K562 (cell line): ENCODE data around the gene RRBP1. TPM values are rescaled to one million over a fixed set of nuclear protein-coding genes. Genes with fewer than 3 reads are reported as not detected.

Experiments used
- ATAC-seq: fragments of 200-7000 bp; cut with Tn5 transposase; 3 replicates; pipeline ENCODE4 v1.9.1; 2020; ENCODE audit warnings: moderate library complexity
- BruUV-seq: library from RNA; stranded (reverse); fragments of 400-500 nt; replicated peaks from 2 replicates; lab custom pipeline; 2021; lab: Mats Ljungman, UMichigan
- CTCF ChIA-PET: fragments of 300-600 bp; formaldehyde crosslinking; extraction: SDS; loops from one replicate; lab custom pipeline; 2021; ENCODE audit warnings: low intra/inter-chr PET ratio; lab: Yijun Ruan, JAX
- POLR2A ChIA-PET: fragments of 300-600, 350-650 bp; sonication (Branson Sonifier 250); formaldehyde crosslinking; extraction: SDS; loops from one replicate; lab custom pipeline; 2021; ENCODE audit warnings: antibody characterized with exemption, inconsistent platforms; lab: Yijun Ruan, JAX
- DNase-seq, 4 experiments: peaks; one replicate each; pipeline versions ENCODE4 v3.0.0 to v3.0.0-alpha.2; 2011 to 2018; ENCODE audit warnings: low spot score in 3 of 4, mixed read lengths in 3 of 4; ENCODE audit errors: extremely low read depth in 1 of 4
- FAIRE-seq: peaks from 2 replicates; lab custom pipeline; 2011; peaks lifted over from hg19 to GRCh38; lab: Jason Lieb, UNC
- H2AFZ ChIP-seq: 2 replicates; pipeline ENCODE4 v1.6.0; 2011; ENCODE audit warnings: low read depth, low read length, control low read depth, inconsistent platforms
- H3K27ac ChIP-seq: fragments of 200-600 bp; 3 replicates; pipeline ENCODE4 v1.8.0; 2011; ENCODE audit warnings: low read depth, mild to moderate bottlenecking, control low read depth, inconsistent platforms, low read length, moderate library complexity, mixed read lengths; ENCODE audit errors: extremely low read depth
- H3K27me3 ChIP-seq, 2 experiments: fragments of 300-600 bp in 1 of 2; 2 replicates in 1 of 2; 3 replicates in 1 of 2; pipeline versions ENCODE4 v1.6.0 to v1.8.0; 2011; ENCODE audit warnings: inconsistent platforms in 2 of 2, low read length in 2 of 2, mild to moderate bottlenecking in 1 of 2, mixed read lengths in 1 of 2, moderate library complexity in 1 of 2; ENCODE audit not compliant: control insufficient read depth in 2 of 2, insufficient read depth in 2 of 2
- H3K36me3 ChIP-seq: fragments of 300-600 bp; 3 replicates; pipeline ENCODE4 v1.8.0; 2011; ENCODE audit warnings: mild to moderate bottlenecking, low read length, inconsistent platforms; ENCODE audit not compliant: control insufficient read depth, insufficient read depth
- H3K4me1 ChIP-seq, 2 experiments: fragments of 200-600 bp in 1 of 2; replicated peaks in 1 of 2; 2 replicates in 1 of 2; 3 replicates in 1 of 2; pipeline versions ENCODE4 v1.5.1 to v1.8.0; 2011; ENCODE audit warnings: inconsistent platforms in 2 of 2, low read length in 2 of 2, mild to moderate bottlenecking in 1 of 2, mixed read lengths in 1 of 2, moderate library complexity in 1 of 2; ENCODE audit not compliant: control insufficient read depth in 2 of 2, insufficient read depth in 2 of 2
- H3K4me2 ChIP-seq: 2 replicates; pipeline ENCODE4 v1.6.1; 2011; ENCODE audit warnings: low read length, control low read depth, inconsistent platforms, mixed read lengths; ENCODE audit not compliant: insufficient read depth
- H3K4me3 ChIP-seq: fragments of 200-600 bp; sonication (generic), shearing (Covaris generic); 2 replicates; pipeline ENCODE4 v1.5.1; 2016; ENCODE audit warnings: control low read depth, inconsistent platforms
- H3K79me2 ChIP-seq: fragments of 200-600 bp; 3 replicates; pipeline ENCODE4 v1.8.0; 2011; ENCODE audit warnings: low read length, inconsistent platforms; ENCODE audit not compliant: control insufficient read depth, insufficient read depth
- H3K9ac ChIP-seq, 2 experiments: 2 replicates each; pipeline versions ENCODE4 v1.6.0 to v1.6.1; 2011; ENCODE audit warnings: low read depth in 2 of 2, low read length in 2 of 2, control low read depth in 1 of 2, inconsistent platforms in 1 of 2, mild to moderate bottlenecking in 1 of 2, mixed read lengths in 1 of 2; ENCODE audit not compliant: insufficient read depth in 1 of 2
- H3K9me1 ChIP-seq: one replicate; pipeline ENCODE4 v1.6.0; 2011; ENCODE audit warnings: inconsistent platforms, mild to moderate bottlenecking, low read length, moderate library complexity; ENCODE audit not compliant: control insufficient read depth, insufficient read depth
- H3K9me3 ChIP-seq: replicated peaks from 2 replicates; pipeline ENCODE4 v1.5.1; 2011; ENCODE audit warnings: low read depth, low read length, inconsistent platforms; ENCODE audit not compliant: control insufficient read depth, insufficient read depth
- H4K20me1 ChIP-seq: replicated peaks from 2 replicates; pipeline ENCODE4 v1.6.1; 2011; ENCODE audit warnings: low read length, inconsistent platforms, mixed read lengths; ENCODE audit not compliant: control insufficient read depth, insufficient read depth
- ATF1 ChIP-seq, 2 experiments: fragments of 450-650 bp in 1 of 2; IDR thresholded peaks; 2 replicates each; pipeline ENCODE4 v1.6.1; 2016; ENCODE audit warnings: missing compliant biosample characterization in 1 of 2, missing genetic modification characterization in 1 of 2
- BHLHE40 ChIP-seq: IDR thresholded peaks from 2 replicates; pipeline ENCODE4 v1.6.1; 2011; ENCODE audit warnings: low read length, improper control_type of control experiment
- CBX8 ChIP-seq: fragments of 200-600 bp; sonication (generic); IDR thresholded peaks from 2 replicates; pipeline ENCODE4 v1.6.1; 2012; ENCODE audit warnings: borderline replicate concordance, mixed run types, low read depth, mild to moderate bottlenecking, moderate library complexity, mixed read lengths, low read length, control low read depth, inconsistent platforms; ENCODE audit not compliant: poor library complexity, severe bottlenecking; ENCODE audit errors: extremely low read depth
- EGR1 ChIP-seq: fragments of 450-650 bp; conservative IDR thresholded peaks from 2 replicates; pipeline ENCODE4 v1.6.1; 2017; ENCODE audit warnings: mild to moderate bottlenecking
- GABPB2 ChIP-seq: fragments of 250-450 bp; sonication (Bioruptor Pico); conservative IDR thresholded peaks from 2 replicates; pipeline ENCODE4 v1.5.1; 2021; ENCODE audit warnings: mild to moderate bottlenecking
- ILK ChIP-seq: fragments of 450-650 bp; IDR thresholded peaks from 2 replicates; pipeline ENCODE4 v1.6.1; 2016; ENCODE audit warnings: missing genetic modification characterization, low read depth, mild to moderate bottlenecking, missing compliant biosample characterization, moderate library complexity, borderline replicate concordance
- KLF16 ChIP-seq: IDR thresholded peaks from 2 replicates; pipeline ENCODE4 v1.6.1; 2016; ENCODE audit warnings: antibody characterized with exemption
- NR2F6 ChIP-seq: fragments of 450-650 bp; formaldehyde crosslinking; IDR thresholded peaks from 2 replicates; pipeline ENCODE4 v1.4.0; 2020; ENCODE audit warnings: mild to moderate bottlenecking
- TCF7L2 ChIP-seq: fragments of 150-350 bp; IDR thresholded peaks from 2 replicates; pipeline ENCODE4 v1.6.1; 2016; ENCODE audit warnings: low read depth, mild to moderate bottlenecking, low read length, moderate library complexity
- TGIF2 ChIP-seq: sonication (generic); formaldehyde crosslinking; IDR thresholded peaks from 2 replicates; pipeline ENCODE4 v1.8.1; 2022; ENCODE audit warnings: mild to moderate bottlenecking, missing genetic modification reagents, moderate library complexity
- ZBTB5 ChIP-seq: fragments of 450-650 bp; IDR thresholded peaks from 2 replicates; pipeline ENCODE4 v1.6.1; 2017; ENCODE audit warnings: antibody characterized with exemption
- ZNF134 ChIP-seq: fragments of 250-450 bp; sonication (Bioruptor Pico); conservative IDR thresholded peaks from 2 replicates; pipeline ENCODE4 v1.4.0; 2020
- ZNF253 ChIP-seq: fragments of 250-450 bp; sonication (Bioruptor Pico); conservative IDR thresholded peaks from 2 replicates; pipeline ENCODE4 v1.6.1; 2021; ENCODE audit warnings: mild to moderate bottlenecking
- ZNF561 ChIP-seq: fragments of 450-650 bp; formaldehyde crosslinking; conservative IDR thresholded peaks from 2 replicates; pipeline ENCODE4 v1.4.0; 2020; ENCODE audit warnings: mild to moderate bottlenecking, moderate library complexity
- ZNF695 ChIP-seq: fragments of 450-650 bp; formaldehyde crosslinking; IDR thresholded peaks from 2 replicates; pipeline ENCODE4 v1.4.0; 2020; ENCODE audit warnings: mild to moderate bottlenecking, moderate library complexity
- WGBS: fragments of 100-300 bp; shearing (Covaris generic); methylation state at CpG from one replicate; pipeline ENCODE4 v1.1.6; 2016; ENCODE audit warnings: low coverage, mixed read lengths; ENCODE audit not compliant: insufficient coverage; ENCODE audit errors: missing lambda C conversion rate; 5-methylcytosine and 5-hydroxymethylcytosine counted together
- in situ Hi-C: fragments of 300-500 bp; cut with MboI; formaldehyde crosslinking; loops from 4 replicates; pipeline ENCODE4 v1.15.0; 2018; ENCODE audit warnings: inconsistent platforms, mixed read lengths
- intact Hi-C: fragments of 100-400 bp; cut with micrococcal nuclease; formaldehyde crosslinking; loops from 2 replicates; pipeline ENCODE4 v1.14.2; 2022
- polyA plus RNA-seq, 8 experiments: library from polyadenylated mRNA; depleted of rRNA in 4 of 8; stranded (reverse) in 5 of 8; unstranded in 3 of 8; fragments of >200 nt; fragmentation: Nextera tagmentation in 2 of 8; fragmentation: Illumina TruSeq in 1 of 8; extraction: Ambion mirVana in 2 of 8; extraction: Trizol in 1 of 8; gene quantifications; 2 replicates each; pipeline versions ENCODE4 v1.2.1 to v1.2.3, GENCODE V29; 2011 to 2014; ENCODE audit warnings: inconsistent platforms in 1 of 8, missing spikeins in 1 of 8
- total RNA-seq, 7 experiments: library from RNA; depleted of rRNA in 6 of 7; stranded (reverse); fragments of >200 nt in 6 of 7; fragmentation: Illumina TruSeq in 2 of 7; extraction: Trizol in 2 of 7; gene quantifications; 2 replicates each; pipeline versions ENCODE4 v1.2.1 to v1.2.3, GENCODE V29; 2011 to 2021; ENCODE audit warnings: low replicate concordance in 1 of 7

Gene RRBP1
- total and polyA plus RNA-seq, 9 of the 15 experiments (the other 6 are each of a cell fraction or from before 2014, with no cell fraction given), result 0.84 to 32.0 (median 17.6) TPM

- CTCF ChIA-PET, result no interaction called here
- BruUV-seq, result no TSS peak
These were observed 32.6 kb upstream of the RRBP1 start for GRCh38 chr20:17714597-17714996.

GRCh38 chr20:17712708-17713107, 30.7 kb upstream of the RRBP1 start:
- Histone ChIP-seq H2AFZ (no peak overlapping the region), H3K9ac (no peak overlapping the region), H3K36me3 (no peaks in the 10 kb centered on the region), H3K27me3 (peaks cover 0 to 43% of the 10 kb centered on the region in 2 experiments; a peak in 3 of 5 replicates), H3K4me1 (peaks cover 0 to 6% of the 10 kb centered on the region in 2 experiments; a peak in 3 of 5 replicates), H3K9me1 (no peaks in the 10 kb centered on the region), H3K4me2 (no peak overlapping the region), H3K4me3 (no peak overlapping the region), H3K9me3 (no peaks in the 10 kb centered on the region), H3K27ac (no peak overlapping the region), H3K79me2 (no peaks in the 10 kb centered on the region), H4K20me1 (no peaks in the 10 kb centered on the region)
- intact Hi-C loops, result no loop called here
- ChIA-PET CTCF (no interaction called here), POLR2A (no interaction called here)
- DNase-seq (no peak), ATAC-seq (no peak), FAIRE-seq (no peak)
- 3% methylated on average over 6 of the region's 6 CpGs for WGBS
- in situ Hi-C loops, result no loop called here
- no TSS peak for BruUV-seq
- no peak for TF ChIP-seq BHLHE40
- TF ChIP-seq TGIF2 (CRISPR knock-in tag), result no peak
- no peak for TF ChIP-seq ZNF561 (CRISPR knock-in tag)
- TF ChIP-seq CBX8, result no peak
- no peak for TF ChIP-seq KLF16
- TF ChIP-seq ATF1 (CRISPR knock-in tag; IDR thresholded peaks at IDR 0.05), result no peak
- no peak for TF ChIP-seq ATF1 (tag; IDR thresholded peaks at IDR 0.05)
- TF ChIP-seq ILK (tag), result no peak
- TF ChIP-seq TCF7L2, result no peak
- no peak for TF ChIP-seq NR2F6
- TF ChIP-seq ZNF134 (CRISPR knock-in tag), result no peak
- no peak for TF ChIP-seq ZBTB5
- TF ChIP-seq, all 486 proteins: peak for 0

More at GRCh38 chr20:17714597-17714996, 32.6 kb upstream of the RRBP1 start:
- 25% methylated on average over 1 of the region's 1 CpG for WGBS
- Histone ChIP-seq H3K27me3 (peaks cover 0 to 38% of the 10 kb centered on the region in 2 experiments; a peak in 3 of 5 replicates), H4K20me1 (no peaks in the 10 kb centered on the region), H3K79me2 (no peaks in the 10 kb centered on the region), H3K9ac (no peak overlapping the region), H3K4me1 (peaks cover 0 to 6% of the 10 kb centered on the region in 2 experiments; a peak in 3 of 5 replicates), H3K36me3 (no peaks in the 10 kb centered on the region), H2AFZ (no peak overlapping the region), H3K9me1 (no peaks in the 10 kb centered on the region), H3K4me3 (no peak overlapping the region), H3K27ac (no peak overlapping the region), H3K4me2 (no peak overlapping the region), H3K9me3 (no peaks in the 10 kb centered on the region)
- DNase-seq (no peak), FAIRE-seq (no peak), ATAC-seq (no peak)
- POLR2A ChIA-PET, result interaction anchor here (1.3 kb wide), 1 partner anchor 11 kb away, joined by 6 read pairs; no protein-coding TSS in a partner anchor
- TF ChIP-seq ZNF253 (CRISPR knock-in tag) (no peak), ZNF695 (CRISPR knock-in tag) (no peak), GABPB2 (CRISPR knock-in tag) (no peak), EGR1 (no peak)
- intact Hi-C loops (no loop called here), in situ Hi-C loops (no loop called here)
